ENCODE measurements around the gene CCDC78.

- TF ChIP-seq POLR2A (IDR thresholded peaks at IDR 0.05; ENCODE audit: low read length): no peak
- no peak for TF ChIP-seq GATA1 (IDR thresholded peaks at IDR 0.05; ENCODE audit: low read depth, low read length)
These were observed 32.9 kb downstream of the CCDC78 start for GRCh38 chr16:693364-693763.
